HepG2 (cell line): ENCODE results near the gene SLC16A6. TPM values are rescaled to one million over a fixed set of nuclear protein-coding genes. Genes with fewer than 3 reads are reported as not detected.
A peak's percentile ranks its signal among the peaks of the same experiment; 100 is the strongest.

Experiments
- CREB3 ChIP-seq: sonication (generic); formaldehyde crosslinking; IDR thresholded peaks from 2 replicates; pipeline ENCODE4 v1.5.0; 2020; ENCODE audit warnings: missing genetic modification reagents
- FOXM1 ChIP-seq: sonication (generic); formaldehyde crosslinking; IDR thresholded peaks from 2 replicates; pipeline ENCODE4 v1.5.0; 2020; ENCODE audit warnings: missing genetic modification reagents
- ISX ChIP-seq: sonication (generic); formaldehyde crosslinking; conservative IDR thresholded peaks from 2 replicates; pipeline ENCODE4 v1.5.0; 2020; ENCODE audit warnings: missing genetic modification reagents
- KDM5A ChIP-seq: fragments of 200-600 bp; sonication (generic); IDR thresholded peaks from 2 replicates; pipeline ENCODE4 v1.7.0; 2018; ENCODE audit warnings: antibody characterized with exemption, mild to moderate bottlenecking, low read length, borderline replicate concordance
- KLF15 ChIP-seq: sonication (generic); formaldehyde crosslinking; IDR thresholded peaks from 2 replicates; pipeline ENCODE4 v1.8.1; 2023; ENCODE audit warnings: borderline replicate concordance, mild to moderate bottlenecking, inconsistent platforms, missing genetic modification reagents, mixed read lengths
- MED1 ChIP-seq: sonication (generic); formaldehyde crosslinking; IDR thresholded peaks from 2 replicates; pipeline ENCODE4 v1.4.0; 2020; ENCODE audit warnings: missing genetic modification reagents
- MXI1 ChIP-seq: IDR thresholded peaks from 3 replicates; pipeline ENCODE4 v1.6.1; 2012; ENCODE audit warnings: low read depth, low read length, inconsistent platforms, borderline replicate concordance
- NAIF1 ChIP-seq: sonication (generic); formaldehyde crosslinking; IDR thresholded peaks from 2 replicates; pipeline ENCODE4 v1.5.0; 2020; ENCODE audit warnings: mild to moderate bottlenecking, missing genetic modification reagents, borderline replicate concordance
- ZBTB14 ChIP-seq: sonication (generic); formaldehyde crosslinking; IDR thresholded peaks from 2 replicates; pipeline ENCODE4 v1.4.0; 2020; ENCODE audit warnings: missing genetic modification reagents
- ZC3H13 ChIP-seq: sonication (generic); formaldehyde crosslinking; IDR thresholded peaks from 2 replicates; pipeline ENCODE4 v1.8.1; 2023; ENCODE audit warnings: mild to moderate bottlenecking, missing genetic modification reagents, moderate library complexity
- ZNF296 ChIP-seq: sonication (generic); formaldehyde crosslinking; conservative IDR thresholded peaks from 2 replicates; pipeline ENCODE4 v1.5.0; 2020; ENCODE audit warnings: mild to moderate bottlenecking, missing genetic modification reagents
- ZNF34 ChIP-seq: sonication (generic); formaldehyde crosslinking; IDR thresholded peaks from 2 replicates; pipeline ENCODE4 v1.4.0; 2020; ENCODE audit warnings: mild to moderate bottlenecking, missing genetic modification reagents, borderline replicate concordance
- ZNF367 ChIP-seq: sonication (generic); formaldehyde crosslinking; IDR thresholded peaks from 2 replicates; pipeline ENCODE4 v1.4.0; 2020; ENCODE audit warnings: missing genetic modification reagents, borderline replicate concordance
- ZNF777 ChIP-seq: sonication (generic); formaldehyde crosslinking; IDR thresholded peaks from 2 replicates; pipeline ENCODE4 v1.4.0; 2020; ENCODE audit warnings: missing genetic modification reagents
- ZNF790 ChIP-seq: sonication (generic); formaldehyde crosslinking; IDR thresholded peaks from 2 replicates; pipeline ENCODE4 v1.8.0; 2022; ENCODE audit warnings: missing genetic modification reagents, mild to moderate bottlenecking, borderline replicate concordance
- ZNF816 ChIP-seq: sonication (generic); formaldehyde crosslinking; IDR thresholded peaks from 2 replicates; pipeline ENCODE4 v1.8.0; 2022; ENCODE audit warnings: missing genetic modification reagents, mild to moderate bottlenecking, borderline replicate concordance
- polyA plus RNA-seq, 8 experiments: library from polyadenylated mRNA; depleted of rRNA in 3 of 8; stranded (reverse) in 7 of 8; unstranded in 1 of 8; fragments of >200 nt; fragmentation: Illumina TruSeq in 4 of 8; extraction: Trizol in 4 of 8; gene quantifications; 2 replicates each; pipeline versions ENCODE4 v1.2.1 to v1.2.3, GENCODE V29; 2011 to 2016; ENCODE audit warnings: low read depth in 4 of 8, missing spikeins in 1 of 8, mixed read lengths in 1 of 8; ENCODE audit not compliant: insufficient read depth in 1 of 8
- total RNA-seq, 5 experiments: library from RNA; depleted of rRNA; stranded (reverse); fragments of >200 nt; fragmentation: Illumina TruSeq; extraction: Trizol; gene quantifications; 2 replicates each; pipeline ENCODE4 v1.2.3, GENCODE V29; 2016; ENCODE audit warnings: low read depth in 1 of 5
- TF ChIP-seq, protein P1 (sequence below): sonication (generic); formaldehyde crosslinking; IDR thresholded peaks from 2 replicates; pipeline ENCODE4 v1.4.0; 2020; ENCODE audit warnings: missing genetic modification reagents
- TF ChIP-seq, protein P2 (sequence below): sonication (generic); formaldehyde crosslinking; IDR thresholded peaks from 2 replicates; pipeline ENCODE4 v1.8.1; 2023; ENCODE audit warnings: mild to moderate bottlenecking, missing genetic modification reagents, borderline replicate concordance
- TF ChIP-seq, protein P3 (sequence below): sonication (generic); formaldehyde crosslinking; IDR thresholded peaks from 2 replicates; pipeline ENCODE4 v1.4.0; 2020; ENCODE audit warnings: missing genetic modification reagents, borderline replicate concordance

The SLC16A6 gene
- total and polyA plus RNA-seq, 2 of the 13 experiments (the other 11 are each of a cell fraction or from before 2014, with no cell fraction given): 1.1 to 44.7 TPM

- TF ChIP-seq, protein P1, sequence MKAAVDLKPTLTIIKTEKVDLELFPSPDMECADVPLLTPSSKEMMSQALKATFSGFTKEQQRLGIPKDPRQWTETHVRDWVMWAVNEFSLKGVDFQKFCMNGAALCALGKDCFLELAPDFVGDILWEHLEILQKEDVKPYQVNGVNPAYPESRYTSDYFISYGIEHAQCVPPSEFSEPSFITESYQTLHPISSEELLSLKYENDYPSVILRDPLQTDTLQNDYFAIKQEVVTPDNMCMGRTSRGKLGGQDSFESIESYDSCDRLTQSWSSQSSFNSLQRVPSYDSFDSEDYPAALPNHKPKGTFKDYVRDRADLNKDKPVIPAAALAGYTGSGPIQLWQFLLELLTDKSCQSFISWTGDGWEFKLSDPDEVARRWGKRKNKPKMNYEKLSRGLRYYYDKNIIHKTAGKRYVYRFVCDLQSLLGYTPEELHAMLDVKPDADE (CRISPR knock-in tag): peak; percentile 83
- TF ChIP-seq KLF15 (CRISPR knock-in tag) (no peak), MED1 (CRISPR knock-in tag) (peak; percentile 56; the same call in 1 of the 2 replicates), ZNF777 (peak; percentile 64; the same call in 1 of the 2 replicates), ZNF790 (CRISPR knock-in tag) (peak; percentile 63; the same call in 1 of the 2 replicates), ZNF296 (CRISPR knock-in tag) (no peak), NAIF1 (CRISPR knock-in tag) (0 out of 2 replicates have a peak, but pooled peaks have one; percentile 13), ZBTB14 (CRISPR knock-in tag) (peak; percentile 92), ZC3H13 (CRISPR knock-in tag) (peak; percentile 4; the same call in 1 of the 2 replicates), CREB3 (CRISPR knock-in tag) (peak; percentile 96), FOXM1 (CRISPR knock-in tag) (0 out of 2 replicates have a peak, but pooled peaks have one; percentile 30), ZNF34 (0 out of 2 replicates have a peak, but pooled peaks have one; percentile 14), ZNF816 (CRISPR knock-in tag) (no peak; the same call in 1 of the 2 replicates), ISX (peak; percentile 88; the same call in 1 of the 2 replicates), MXI1 (peak; percentile 96; the same call in 2 of the 3 replicates), KDM5A (0 out of 2 replicates have a peak, but pooled peaks have one; percentile 25), ZNF367 (peak; percentile 88; the same call in 1 of the 2 replicates)
- TF ChIP-seq, protein P2, sequence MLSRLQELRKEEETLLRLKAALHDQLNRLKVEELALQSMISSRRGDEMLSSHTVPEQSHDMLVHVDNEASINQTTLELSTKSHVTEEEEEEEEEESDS (CRISPR knock-in tag): no peak
- TF ChIP-seq, protein P3, sequence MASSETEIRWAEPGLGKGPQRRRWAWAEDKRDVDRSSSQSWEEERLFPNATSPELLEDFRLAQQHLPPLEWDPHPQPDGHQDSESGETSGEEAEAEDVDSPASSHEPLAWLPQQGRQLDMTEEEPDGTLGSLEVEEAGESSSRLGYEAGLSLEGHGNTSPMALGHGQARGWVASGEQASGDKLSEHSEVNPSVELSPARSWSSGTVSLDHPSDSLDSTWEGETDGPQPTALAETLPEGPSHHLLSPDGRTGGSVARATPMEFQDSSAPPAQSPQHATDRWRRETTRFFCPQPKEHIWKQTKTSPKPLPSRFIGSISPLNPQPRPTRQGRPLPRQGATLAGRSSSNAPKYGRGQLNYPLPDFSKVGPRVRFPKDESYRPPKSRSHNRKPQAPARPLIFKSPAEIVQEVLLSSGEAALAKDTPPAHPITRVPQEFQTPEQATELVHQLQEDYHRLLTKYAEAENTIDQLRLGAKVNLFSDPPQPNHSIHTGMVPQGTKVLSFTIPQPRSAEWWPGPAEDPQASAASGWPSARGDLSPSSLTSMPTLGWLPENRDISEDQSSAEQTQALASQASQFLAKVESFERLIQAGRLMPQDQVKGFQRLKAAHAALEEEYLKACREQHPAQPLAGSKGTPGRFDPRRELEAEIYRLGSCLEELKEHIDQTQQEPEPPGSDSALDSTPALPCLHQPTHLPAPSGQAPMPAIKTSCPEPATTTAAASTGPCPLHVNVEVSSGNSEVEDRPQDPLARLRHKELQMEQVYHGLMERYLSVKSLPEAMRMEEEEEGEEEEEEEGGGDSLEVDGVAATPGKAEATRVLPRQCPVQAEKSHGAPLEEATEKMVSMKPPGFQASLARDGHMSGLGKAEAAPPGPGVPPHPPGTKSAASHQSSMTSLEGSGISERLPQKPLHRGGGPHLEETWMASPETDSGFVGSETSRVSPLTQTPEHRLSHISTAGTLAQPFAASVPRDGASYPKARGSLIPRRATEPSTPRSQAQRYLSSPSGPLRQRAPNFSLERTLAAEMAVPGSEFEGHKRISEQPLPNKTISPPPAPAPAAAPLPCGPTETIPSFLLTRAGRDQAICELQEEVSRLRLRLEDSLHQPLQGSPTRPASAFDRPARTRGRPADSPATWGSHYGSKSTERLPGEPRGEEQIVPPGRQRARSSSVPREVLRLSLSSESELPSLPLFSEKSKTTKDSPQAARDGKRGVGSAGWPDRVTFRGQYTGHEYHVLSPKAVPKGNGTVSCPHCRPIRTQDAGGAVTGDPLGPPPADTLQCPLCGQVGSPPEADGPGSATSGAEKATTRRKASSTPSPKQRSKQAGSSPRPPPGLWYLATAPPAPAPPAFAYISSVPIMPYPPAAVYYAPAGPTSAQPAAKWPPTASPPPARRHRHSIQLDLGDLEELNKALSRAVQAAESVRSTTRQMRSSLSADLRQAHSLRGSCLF (CRISPR knock-in tag): 0 out of 2 replicates have a peak, but pooled peaks have one; percentile 41
Observed at GRCh38 chr17:68290955-68291835, at the start of gene SLC16A6, which contains the start of gene ARSG (continued).
